Glomerular visceral epithelial cell (primary cell): ENCODE data around the gene SART1.
"Not testable (repeated sequence)": the region's sequence is repeated elsewhere in the genome, so short reads cannot be mapped to it uniquely, and the experiment has no call there.

Source experiments
- DNase-seq: peaks from one replicate; pipeline ENCODE4 v3.0.0-alpha.2; 2016; ENCODE audit errors: extremely low spot score

The SART1 gene

GRCh38 chr11:66015454-66015881, 53.9 kb downstream of the SART1 start:
- DNase-seq = peak; percentile 71

GRCh38 chr11:66015936-66016792, 54.6 kb downstream of the SART1 start:
- no peak for DNase-seq

GRCh38 chr11:66016793-66017177, 55.3 kb downstream of the SART1 start:
- no peak for DNase-seq

- no peak for DNase-seq
These were observed 55.8 kb downstream of the SART1 start for GRCh38 chr11:66017321-66017720.

- no peak for DNase-seq
These were observed 58.7 kb downstream of the SART1 start for GRCh38 chr11:66020212-66020611.

- DNase-seq = peak; percentile 86
These were observed 59.3 kb downstream of the SART1 start for GRCh38 chr11:66020618-66021357.

GRCh38 chr11:66022401-66023185, 61.1 kb downstream of the SART1 start:
- DNase-seq = peak; percentile 67

GRCh38 chr11:66023186-66023440, 61.6 kb downstream of the SART1 start:
- DNase-seq = not testable (repeated sequence)

GRCh38 chr11:66026017-66026529, 64.5 kb downstream of the SART1 start, which contains the start of gene CATSPER1:
Gene CATSPER1 (minus strand): TSS chr11:66026479. CDS start chr11:66026379, 100 bp downstream.
- DNase-seq = no peak
